SK-N-SH (cell line): Measurements from ENCODE around the gene PSMD2. TPM values are rescaled to one million over a fixed set of nuclear protein-coding genes. Genes with fewer than 3 reads are reported as not detected.

Source experiments
- CTCF ChIA-PET: fragments of 300-600, 350-600 bp; formaldehyde crosslinking; extraction: SDS; loops from one replicate; lab custom pipeline; 2021; lab: Yijun Ruan, JAX
- POLR2A ChIA-PET: fragments of 350-600 bp; sonication (Branson Sonifier 250); formaldehyde crosslinking; extraction: SDS; loops from one replicate; lab custom pipeline; 2020; ENCODE audit warnings: antibody characterized with exemption, inconsistent platforms; lab: Yijun Ruan, JAX
- DNase-seq: peaks from one replicate; pipeline ENCODE4 v3.0.0; 2012
- H2AFZ ChIP-seq: fragments of 200-600 bp; sonication (generic); 2 replicates; pipeline ENCODE4 v1.8.1; 2016; ENCODE audit warnings: antibody characterized with exemption, mild to moderate bottlenecking, low read depth
- H3F3A ChIP-seq: fragments of 200-600 bp; sonication (generic); replicated peaks from 2 replicates; pipeline ENCODE3; 2016; ENCODE audit warnings: antibody characterized with exemption, mild to moderate bottlenecking; ENCODE audit not compliant: insufficient read depth
- H3K27ac ChIP-seq, 2 experiments: fragments of 200-500 bp in 1 of 2; fragments of 200-600 bp in 1 of 2; sonication (Bioruptor generic) in 1 of 2; sonication (generic), shearing (Covaris generic) in 1 of 2; 2 replicates each; pipeline versions ENCODE4 v1.5.1 to v1.6.1; 2014 to 2016; ENCODE audit warnings: low read depth in 2 of 2, inconsistent platforms in 1 of 2, low read length in 1 of 2, mild to moderate bottlenecking in 1 of 2, mixed read lengths in 1 of 2
- H3K27me3 ChIP-seq: fragments of 200-600 bp; sonication (generic), shearing (Covaris generic); 2 replicates; pipeline ENCODE4 v1.6.1; 2016; ENCODE audit warnings: mixed run types; ENCODE audit not compliant: insufficient read depth
- H3K36me3 ChIP-seq, 2 experiments: fragments of 200-500 bp in 1 of 2; fragments of 200-600 bp in 1 of 2; sonication (Bioruptor generic) in 1 of 2; sonication (generic) in 1 of 2; replicated peaks in 1 of 2; 2 replicates each; pipeline versions ENCODE3 to v1.5.1; 2014 to 2016; ENCODE audit warnings: low read length in 1 of 2, mild to moderate bottlenecking in 1 of 2; ENCODE audit not compliant: insufficient read depth in 2 of 2, control insufficient read depth in 1 of 2
- H3K4me1 ChIP-seq, 2 experiments: fragments of 200-500 bp in 1 of 2; fragments of 200-600 bp in 1 of 2; sonication (Bioruptor generic) in 1 of 2; sonication (generic), shearing (Covaris generic) in 1 of 2; 2 replicates each; pipeline versions ENCODE4 v1.5.1 to v1.6.1; 2014 to 2016; ENCODE audit warnings: low read depth in 1 of 2, low read length in 1 of 2, mixed run types in 1 of 2; ENCODE audit not compliant: insufficient read depth in 2 of 2, control insufficient read depth in 1 of 2
- H3K4me2 ChIP-seq: fragments of 200-600 bp; sonication (generic), shearing (Covaris generic); 2 replicates; pipeline ENCODE4 v1.6.1; 2017; ENCODE audit warnings: mixed run types
- H3K4me3 ChIP-seq, 2 experiments: fragments of 200-500 bp in 1 of 2; fragments of 200-600 bp in 1 of 2; sonication (Bioruptor generic) in 1 of 2; sonication (generic), shearing (Covaris generic) in 1 of 2; 2 replicates each; pipeline versions ENCODE4 v1.5.1 to v1.8.1; 2014 to 2016; ENCODE audit warnings: low read depth in 2 of 2, inconsistent platforms in 1 of 2, low read length in 1 of 2, mild to moderate bottlenecking in 1 of 2, mixed read lengths in 1 of 2, moderate library complexity in 1 of 2
- H3K79me2 ChIP-seq: fragments of 200-600 bp; sonication (generic); 2 replicates; pipeline ENCODE4 v1.8.1; 2017; ENCODE audit warnings: mild to moderate bottlenecking; ENCODE audit not compliant: insufficient read depth
- H3K9ac ChIP-seq: fragments of 200-600 bp; sonication (generic); 2 replicates; pipeline ENCODE4 v1.6.1; 2017; ENCODE audit warnings: mixed run types
- H3K9me2 ChIP-seq: fragments of 200-600 bp; sonication (generic); 2 replicates; pipeline ENCODE4 v1.6.1; 2017; ENCODE audit warnings: mixed run types
- H3K9me3 ChIP-seq: fragments of 200-600 bp; sonication (generic); 2 replicates; pipeline ENCODE4 v1.6.1; 2017; ENCODE audit warnings: mixed run types, mild to moderate bottlenecking, moderate library complexity
- H4K20me1 ChIP-seq: fragments of 200-600 bp; sonication (generic); 2 replicates; pipeline ENCODE4 v1.6.1; 2017; ENCODE audit warnings: mild to moderate bottlenecking, mixed run types; ENCODE audit not compliant: insufficient read depth
- ELF1 ChIP-seq: IDR thresholded peaks from 2 replicates; pipeline ENCODE4 v1.4.0; 2012
- GABPA ChIP-seq: IDR thresholded peaks from 2 replicates; pipeline ENCODE4 v1.4.0; 2012; ENCODE audit warnings: low read depth, mild to moderate bottlenecking
- MEF2A ChIP-seq: IDR thresholded peaks from 2 replicates; pipeline ENCODE4 v1.4.0; 2012; ENCODE audit warnings: low read depth, borderline replicate concordance
- TAF1 ChIP-seq: IDR thresholded peaks from 2 replicates; pipeline ENCODE4 v1.6.1; 2012; ENCODE audit warnings: low read depth, mild to moderate bottlenecking, low read length, moderate library complexity, borderline replicate concordance
- TCF12 ChIP-seq: IDR thresholded peaks from 2 replicates; pipeline ENCODE4 v1.4.0; 2012
- USF2 ChIP-seq: fragments of 150-350 bp; IDR thresholded peaks from 2 replicates; pipeline ENCODE4 v1.6.1; 2017; ENCODE audit warnings: antibody characterized with exemption, low read length, low read depth, borderline replicate concordance
- WGBS: methylation state at CpG from one replicate; pipeline ENCODE4 v1.1.6; 2017; ENCODE audit warnings: low lambda C conversion rate; 5-methylcytosine and 5-hydroxymethylcytosine counted together
- polyA plus RNA-seq, 3 experiments: library from polyadenylated mRNA; depleted of rRNA; stranded (reverse); fragments of >200 nt; gene quantifications; 2 replicates each; pipeline ENCODE4 v1.2.3, GENCODE V29; 2012
- TF ChIP-seq, protein P1 (sequence below): fragments of 200-600 bp; sonication (generic); IDR thresholded peaks from 2 replicates; pipeline ENCODE4 v1.6.1; 2017; ENCODE audit warnings: antibody characterized with exemption, mild to moderate bottlenecking, moderate library complexity
- TF ChIP-seq, protein P2 (sequence below): fragments of 150-350 bp; IDR thresholded peaks from 2 replicates; pipeline ENCODE4 v1.6.1; 2016; ENCODE audit warnings: mild to moderate bottlenecking, low read depth, low read length

Gene PSMD2
- polyA plus RNA-seq, 1 of the 3 experiments (the other 2 are of a cell fraction): 328 TPM

DNA sequence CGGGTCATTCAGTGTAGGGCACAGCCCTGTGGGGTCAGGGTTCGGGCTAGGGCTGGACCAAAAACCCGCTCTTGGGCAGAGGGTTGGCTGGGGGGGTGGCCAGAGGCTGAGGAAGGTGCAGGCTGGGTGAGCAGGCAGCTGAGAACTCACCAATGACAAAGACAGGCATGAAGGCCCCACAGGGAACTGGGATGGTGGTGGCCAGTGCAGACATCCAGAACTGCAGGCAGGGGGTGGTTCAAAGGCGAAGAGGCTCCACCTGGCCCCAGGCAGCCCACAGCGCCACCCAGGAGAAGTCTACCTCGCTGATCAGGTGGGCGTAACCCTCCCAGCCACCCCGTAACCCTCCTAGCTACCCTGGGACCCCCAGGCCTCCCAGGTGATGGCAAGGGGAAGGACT is 55.7 kb downstream of the PSMD2 start:
- Histone ChIP-seq H4K20me1 (no peaks in the 10 kb centered on the region), H3K27me3 (no peaks in the 10 kb centered on the region), H3K79me2 (no peaks in the 10 kb centered on the region), H3K4me1 (peaks cover 0 to 18% of the 10 kb centered on the region in 2 experiments; a peak in 1 of 4 replicates), H3K27ac (no peak overlapping the region; a peak in 1 of 4 replicates), H3K36me3 (peaks cover under 1 to 43% of the 10 kb centered on the region in 2 experiments), H3F3A (no peaks in the 10 kb centered on the region), H3K9me3 (no peaks in the 10 kb centered on the region), H3K4me2 (no peak overlapping the region), H3K4me3 (no peak overlapping the region), H2AFZ (no peak overlapping the region), H3K9me2 (no peaks in the 10 kb centered on the region), H3K9ac (no peak overlapping the region)
- 77% methylated on average over 4 of the region's 8 CpGs for WGBS
- ChIA-PET POLR2A (interaction anchor here (1.4 to 1.5 kb wide), 2 partner anchors 9 to 16 kb away, joined by 3 to 4 read pairs; no protein-coding TSS in a partner anchor), CTCF (interaction anchor here (0.7 to 5.3 kb wide), 12 partner anchors 10 to 419 kb away, joined by 3 to 63 read pairs (median 6); partner anchors contain the start of gene FAM131A)
- no peak for TF ChIP-seq MEF2A
- TF ChIP-seq TAF1: no peak
- TF ChIP-seq, protein P1, sequence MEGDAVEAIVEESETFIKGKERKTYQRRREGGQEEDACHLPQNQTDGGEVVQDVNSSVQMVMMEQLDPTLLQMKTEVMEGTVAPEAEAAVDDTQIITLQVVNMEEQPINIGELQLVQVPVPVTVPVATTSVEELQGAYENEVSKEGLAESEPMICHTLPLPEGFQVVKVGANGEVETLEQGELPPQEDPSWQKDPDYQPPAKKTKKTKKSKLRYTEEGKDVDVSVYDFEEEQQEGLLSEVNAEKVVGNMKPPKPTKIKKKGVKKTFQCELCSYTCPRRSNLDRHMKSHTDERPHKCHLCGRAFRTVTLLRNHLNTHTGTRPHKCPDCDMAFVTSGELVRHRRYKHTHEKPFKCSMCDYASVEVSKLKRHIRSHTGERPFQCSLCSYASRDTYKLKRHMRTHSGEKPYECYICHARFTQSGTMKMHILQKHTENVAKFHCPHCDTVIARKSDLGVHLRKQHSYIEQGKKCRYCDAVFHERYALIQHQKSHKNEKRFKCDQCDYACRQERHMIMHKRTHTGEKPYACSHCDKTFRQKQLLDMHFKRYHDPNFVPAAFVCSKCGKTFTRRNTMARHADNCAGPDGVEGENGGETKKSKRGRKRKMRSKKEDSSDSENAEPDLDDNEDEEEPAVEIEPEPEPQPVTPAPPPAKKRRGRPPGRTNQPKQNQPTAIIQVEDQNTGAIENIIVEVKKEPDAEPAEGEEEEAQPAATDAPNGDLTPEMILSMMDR: no peak
- no peak for TF ChIP-seq ELF1
- no peak for TF ChIP-seq TCF12
- TF ChIP-seq, protein P2, sequence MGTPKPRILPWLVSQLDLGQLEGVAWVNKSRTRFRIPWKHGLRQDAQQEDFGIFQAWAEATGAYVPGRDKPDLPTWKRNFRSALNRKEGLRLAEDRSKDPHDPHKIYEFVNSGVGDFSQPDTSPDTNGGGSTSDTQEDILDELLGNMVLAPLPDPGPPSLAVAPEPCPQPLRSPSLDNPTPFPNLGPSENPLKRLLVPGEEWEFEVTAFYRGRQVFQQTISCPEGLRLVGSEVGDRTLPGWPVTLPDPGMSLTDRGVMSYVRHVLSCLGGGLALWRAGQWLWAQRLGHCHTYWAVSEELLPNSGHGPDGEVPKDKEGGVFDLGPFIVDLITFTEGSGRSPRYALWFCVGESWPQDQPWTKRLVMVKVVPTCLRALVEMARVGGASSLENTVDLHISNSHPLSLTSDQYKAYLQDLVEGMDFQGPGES: no peak
- DNase-seq: no peak

DNA sequence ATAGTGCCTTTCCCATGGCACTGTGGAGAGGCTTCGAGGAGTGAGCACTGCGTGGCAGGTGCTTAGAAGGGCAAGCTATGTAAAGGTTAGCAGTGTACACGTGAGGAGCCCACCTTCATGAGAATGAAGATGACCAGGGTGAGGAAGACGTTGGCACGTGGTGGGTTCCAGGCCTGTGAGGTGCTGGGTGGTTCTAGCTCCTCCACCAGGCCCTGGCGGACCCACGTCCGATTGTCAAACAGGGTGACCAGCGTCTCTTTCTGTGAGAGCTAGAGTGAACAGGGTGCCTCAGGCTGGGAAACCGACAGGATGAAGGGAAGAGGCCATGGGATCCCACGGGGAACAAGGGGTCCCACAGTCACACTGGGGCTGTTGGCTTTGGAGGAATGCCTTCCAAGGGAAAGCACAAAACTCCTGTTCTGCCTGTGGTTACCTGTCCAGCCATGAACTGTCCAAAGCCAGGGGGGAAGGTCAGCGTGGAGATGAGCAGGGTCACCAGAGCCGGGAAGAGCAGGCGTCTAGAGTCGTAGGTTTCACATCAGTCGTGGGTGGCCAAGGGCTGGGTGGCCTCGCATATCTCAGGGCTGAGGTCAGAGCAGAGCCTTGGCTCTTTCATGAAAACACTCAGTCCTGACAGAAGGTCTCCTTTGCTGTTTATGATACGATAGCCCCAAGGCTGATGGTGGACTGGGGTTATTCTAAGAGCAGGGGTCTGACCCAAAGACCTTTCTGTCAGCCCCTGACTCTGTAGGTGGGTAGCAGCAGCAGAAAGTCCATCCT is 56.4 kb downstream of the PSMD2 start:
- no peak for TF ChIP-seq GABPA
- no peak for TF ChIP-seq USF2
- Histone ChIP-seq H3K27me3 (no peaks in the 10 kb centered on the region), H3K4me3 (no peak overlapping the region), H3K9ac (no peak overlapping the region), H3K9me2 (no peaks in the 10 kb centered on the region), H3K79me2 (peaks cover 5% of the 10 kb centered on the region; the same call in 1 of the 2 replicates), H3K27ac (no peak overlapping the region), H2AFZ (no peak overlapping the region), H3F3A (no peaks in the 10 kb centered on the region), H4K20me1 (no peaks in the 10 kb centered on the region), H3K4me1 (peaks cover 2 to 22% of the 10 kb centered on the region in 2 experiments; a peak in 2 of 4 replicates), H3K36me3 (peaks cover 0 to 43% of the 10 kb centered on the region in 2 experiments), H3K4me2 (no peak overlapping the region), H3K9me3 (no peaks in the 10 kb centered on the region)
- POLR2A ChIA-PET: no interaction called here
- DNase-seq: no peak
- 96% methylated on average over 15 of the region's 18 CpGs for WGBS
- CTCF ChIA-PET: interaction anchor here (0.7 to 5.3 kb wide), 8 partner anchors 11 to 418 kb away, joined by 3 to 63 read pairs (median 4); partner anchors contain the start of gene FAM131A
